Lower lobe of right lung (tissue), 2 donors: ENCODE measurements around the gene ADCK2. TPM values are rescaled to one million over a fixed set of nuclear protein-coding genes. Genes with fewer than 3 reads are reported as not detected.
"Not testable (repeated sequence)": the region's sequence is repeated elsewhere in the genome, so short reads cannot be mapped to it uniquely, and the experiment has no call there.

ENCODE experiments used
- ATAC-seq, 2 donors: fragments of 200-7000 bp; cut with Tn5 transposase; one replicate each; pipeline ENCODE4 v1.9.1; 2020 to 2022; ENCODE audit warnings: mild to moderate bottlenecking in 2 of 2, moderate library complexity in 2 of 2
- DNase-seq: peaks from one replicate; pipeline ENCODE4 v3.0.0-alpha.2; 2020
- H3K27ac ChIP-seq: fragments of 200-600 bp; one replicate; pipeline ENCODE4 v1.8.0; 2022
- H3K27me3 ChIP-seq: fragments of 200-600 bp; one replicate; pipeline ENCODE4 v1.8.0; 2022; ENCODE audit warnings: low read depth
- H3K36me3 ChIP-seq: fragments of 200-600 bp; one replicate; pipeline ENCODE4 v1.8.0; 2022; ENCODE audit warnings: mild to moderate bottlenecking
- H3K4me1 ChIP-seq: fragments of 200-600 bp; one replicate; pipeline ENCODE4 v1.8.0; 2022
- H3K4me3 ChIP-seq: fragments of 200-600 bp; one replicate; pipeline ENCODE4 v1.8.0; 2022; ENCODE audit warnings: mild to moderate bottlenecking
- H3K9me3 ChIP-seq: fragments of 200-600 bp; one replicate; pipeline ENCODE4 v1.8.0; 2022
- CTCF ChIP-seq: fragments of 200-600 bp; IDR thresholded peaks from one replicate; pipeline ENCODE4 v1.8.0; 2022; ENCODE audit warnings: antibody characterized with exemption, mild to moderate bottlenecking
- intact Hi-C: fragments of 100-400 bp; cut with DNase I; formaldehyde crosslinking; loops from one replicate; pipeline ENCODE4 v1.11.0; 2022
- total RNA-seq: library from RNA; stranded (reverse); fragmentation: NEBNext Ultra II Directional; extraction: Animal tissue kit (Norgen Biotek cat#: 25700); gene quantifications from one replicate; pipeline ENCODE4 v1.2.1, GENCODE V29; 2021
- donor health status: DM: no; HTN: yes; CAD: no; lungs with severe emphysema.

ADCK2 gene
- total RNA-seq, 1 donor from 2014 or later: 18.9 TPM

GRCh38 chr7:140688341-140688740 is 15.6 kb downstream of the ADCK2 start:
- TF ChIP-seq CTCF: no peak
- peaks cover 67% of the 10 kb centered on the region for H3K36me3 ChIP-seq
- ATAC-seq (no peak), DNase-seq (no peak)
- no peaks in the 10 kb centered on the region for H3K9me3 ChIP-seq
- no peaks in the 10 kb centered on the region for H3K4me1 ChIP-seq
- no peak overlapping the region for H3K27ac ChIP-seq
- intact Hi-C loops: no loop called here
- no peak overlapping the region for H3K4me3 ChIP-seq
- no peaks in the 10 kb centered on the region for H3K27me3 ChIP-seq

GRCh38 chr7:140689199-140690152 is 16.7 kb downstream of the ADCK2 start:
- ATAC-seq (no peak), DNase-seq (no peak)
- intact Hi-C loops: no loop called here

GRCh38 chr7:140691376-140692045 is 18.8 kb downstream of the ADCK2 start:
- Histone ChIP-seq H3K27ac (no peak overlapping the region), H3K4me3 (no peak overlapping the region), H3K36me3 (peaks cover 47% of the 10 kb centered on the region), H3K27me3 (no peaks in the 10 kb centered on the region), H3K9me3 (no peaks in the 10 kb centered on the region), H3K4me1 (peaks cover 6% of the 10 kb centered on the region)
- ATAC-seq (no peak), DNase-seq (no peak)
- intact Hi-C loops: no loop called here
- no peak for TF ChIP-seq CTCF

More at GRCh38 chr7:140689199-140690152, 16.7 kb downstream of the ADCK2 start:
- TF ChIP-seq CTCF: no peak
- Histone ChIP-seq H3K4me3 (no peak overlapping the region), H3K36me3 (peaks cover 60% of the 10 kb centered on the region), H3K27me3 (no peaks in the 10 kb centered on the region), H3K4me1 (no peaks in the 10 kb centered on the region), H3K9me3 (no peaks in the 10 kb centered on the region), H3K27ac (no peak overlapping the region)

- ATAC-seq, H3K27me3 ChIP-seq, intact Hi-C loops: not testable (repeated sequence)
Measured at GRCh38 chr7:140693849-140694248, 21.1 kb downstream of the ADCK2 start.

GRCh38 chr7:140694592-140694991 is 21.8 kb downstream of the ADCK2 start:
- intact Hi-C loops: no loop called here
- ATAC-seq (no peak), DNase-seq (no peak)
- Histone ChIP-seq H3K27me3 (no peaks in the 10 kb centered on the region), H3K4me1 (peaks cover 19% of the 10 kb centered on the region), H3K36me3 (peaks cover 23% of the 10 kb centered on the region), H3K4me3 (no peak overlapping the region), H3K27ac (no peak overlapping the region), H3K9me3 (no peaks in the 10 kb centered on the region)
- no peak for TF ChIP-seq CTCF

More at GRCh38 chr7:140693849-140694248, 21.1 kb downstream of the ADCK2 start:
- not testable (repeated sequence) for H3K9me3 ChIP-seq, DNase-seq, H3K4me3 ChIP-seq, H3K27ac ChIP-seq
- H3K4me1 ChIP-seq: peaks cover 19% of the 10 kb centered on the region
- peaks cover 28% of the 10 kb centered on the region for H3K36me3 ChIP-seq
